H1 (cell line): Measurements from ENCODE around the gene TENT4B. TPM values are rescaled to one million over a fixed set of nuclear protein-coding genes. Genes with fewer than 3 reads are reported as not detected.

Experiments
- CTCF ChIA-PET: fragments of 300-600 bp; sonication (Branson Sonifier 250); formaldehyde crosslinking; loops from one replicate; lab custom pipeline; 2021; ENCODE audit not compliant: partially characterized antibody; lab: Charles Lee
- POLR2A ChIA-PET: fragments of 300-600 bp; sonication (Branson Sonifier 250); formaldehyde crosslinking; loops from one replicate; lab custom pipeline; 2021; ENCODE audit warnings: inconsistent platforms; ENCODE audit not compliant: partially characterized antibody; lab: Charles Lee
- DNase-seq, 2 experiments: peaks; one replicate each; pipeline versions ENCODE4 v3.0.0 to v3.0.0-alpha.2; 2010 to 2022; ENCODE audit warnings: low spot score in 2 of 2, low read depth in 1 of 2, mixed read lengths in 1 of 2
- FAIRE-seq: peaks from 2 replicates; lab custom pipeline; 2011; peaks lifted over from hg19 to GRCh38; lab: Jason Lieb, UNC
- H2AFZ ChIP-seq: 2 replicates; pipeline ENCODE4 v1.8.1; 2012; ENCODE audit warnings: low read length, inconsistent platforms
- H2AK5ac ChIP-seq: 2 replicates; pipeline ENCODE4 v1.6.1; 2013; ENCODE audit warnings: low read depth, low read length
- H2BK120ac ChIP-seq: replicated peaks from 2 replicates; pipeline ENCODE3; 2013; ENCODE audit warnings: low read depth, low read length, inconsistent platforms
- H2BK12ac ChIP-seq: 2 replicates; pipeline ENCODE4 v1.6.1; 2013; ENCODE audit warnings: low read depth, low read length
- H2BK15ac ChIP-seq: 2 replicates; pipeline ENCODE4 v1.6.1; 2013; ENCODE audit warnings: low read length
- H2BK20ac ChIP-seq: 2 replicates; pipeline ENCODE4 v1.6.1; 2013; ENCODE audit warnings: low read length
- H2BK5ac ChIP-seq: 2 replicates; pipeline ENCODE4 v1.6.1; 2013; ENCODE audit warnings: low read depth, low read length
- H3K14ac ChIP-seq: 2 replicates; pipeline ENCODE4 v1.6.1; 2013; ENCODE audit warnings: inconsistent platforms; ENCODE audit not compliant: insufficient read length
- H3K18ac ChIP-seq: 2 replicates; pipeline ENCODE4 v1.6.1; 2013; ENCODE audit warnings: low read length; ENCODE audit errors: extremely low read depth
- H3K23ac ChIP-seq: 2 replicates; pipeline ENCODE4 v1.6.1; 2013; ENCODE audit warnings: inconsistent platforms; ENCODE audit not compliant: insufficient read length
- H3K23me2 ChIP-seq: 2 replicates; pipeline ENCODE4 v1.6.1; 2013; ENCODE audit warnings: low read depth, low read length
- H3K27ac ChIP-seq: 2 replicates; pipeline ENCODE4 v1.6.1; 2011; ENCODE audit warnings: low read depth, low read length, inconsistent platforms
- H3K27me3 ChIP-seq, 4 experiments: replicated peaks in 1 of 4; 1 replicate in 1 of 4; 2 replicates in 3 of 4; pipeline versions ENCODE4 v1.6.1 to v1.8.1; 2011 to 2013; ENCODE audit warnings: low read length in 3 of 4, mild to moderate bottlenecking in 3 of 4, inconsistent platforms in 2 of 4, mixed read lengths in 2 of 4, moderate library complexity in 1 of 4; ENCODE audit not compliant: control insufficient read depth in 3 of 4, insufficient read depth in 3 of 4; ENCODE audit errors: extremely low read depth in 1 of 4
- H3K36me3 ChIP-seq, 4 experiments: 2 replicates each; pipeline versions ENCODE4 v1.6.1 to v1.8.1; 2011 to 2013; ENCODE audit warnings: mild to moderate bottlenecking in 4 of 4, low read length in 3 of 4, moderate library complexity in 2 of 4, control low read depth in 1 of 4, inconsistent platforms in 1 of 4; ENCODE audit not compliant: insufficient read depth in 4 of 4, control insufficient read depth in 2 of 4
- H3K4ac ChIP-seq: replicated peaks from 2 replicates; pipeline ENCODE3; 2013; ENCODE audit warnings: low read length, low read depth, mixed read lengths, inconsistent platforms; ENCODE audit not compliant: insufficient read length
- H3K4me1 ChIP-seq, 4 experiments: replicated peaks in 1 of 4; 1 replicate in 1 of 4; 2 replicates in 3 of 4; pipeline versions ENCODE4 v1.6.1 to v1.8.1; 2011 to 2013; ENCODE audit warnings: low read length in 3 of 4, inconsistent platforms in 2 of 4, mixed read lengths in 1 of 4; ENCODE audit not compliant: insufficient read depth in 4 of 4, control insufficient read depth in 3 of 4
- H3K4me2 ChIP-seq, 2 experiments: 2 replicates each; pipeline versions ENCODE4 v1.6.1 to v1.8.1; 2011 to 2013; ENCODE audit warnings: low read depth in 2 of 2, low read length in 2 of 2, control low read depth in 1 of 2, inconsistent platforms in 1 of 2, mild to moderate bottlenecking in 1 of 2; ENCODE audit not compliant: insufficient read depth in 1 of 2
- H3K4me3 ChIP-seq, 4 experiments: fragments of 200-600, 300-600 bp in 1 of 4; sonication (generic), shearing (Covaris generic), sonication (Bioruptor Twin) in 1 of 4; 2 replicates each; pipeline versions ENCODE4 v1.5.1 to v1.8.1; 2011 to 2016; ENCODE audit warnings: low read length in 4 of 4, low read depth in 3 of 4, control low read depth in 2 of 4, inconsistent platforms in 2 of 4, mild to moderate bottlenecking in 2 of 4, mixed read lengths in 1 of 4, moderate library complexity in 1 of 4; ENCODE audit not compliant: insufficient read depth in 2 of 4; ENCODE audit errors: extremely low read depth in 1 of 4
- H3K56ac ChIP-seq: replicated peaks from 2 replicates; pipeline ENCODE3; 2013; ENCODE audit warnings: low read depth, mild to moderate bottlenecking, mixed read lengths, low read length, inconsistent platforms; ENCODE audit not compliant: insufficient read length
- H3K79me1 ChIP-seq: 2 replicates; pipeline ENCODE4 v1.6.1; 2013; ENCODE audit warnings: low read depth, low read length, control low read depth
- H3K79me2 ChIP-seq, 2 experiments: 2 replicates each; pipeline versions ENCODE4 v1.6.1 to v1.8.1; 2012 to 2013; ENCODE audit warnings: low read length in 2 of 2, mild to moderate bottlenecking in 2 of 2, inconsistent platforms in 1 of 2; ENCODE audit not compliant: insufficient read depth in 2 of 2, control insufficient read depth in 1 of 2
- H3K9ac ChIP-seq, 4 experiments: replicated peaks in 1 of 4; 1 replicate in 1 of 4; 2 replicates in 3 of 4; pipeline versions ENCODE4 v1.6.1 to v1.8.1; 2011 to 2013; ENCODE audit warnings: low read depth in 3 of 4, low read length in 3 of 4, control low read depth in 2 of 4, mild to moderate bottlenecking in 2 of 4, moderate library complexity in 2 of 4, inconsistent platforms in 1 of 4; ENCODE audit errors: extremely low read depth in 1 of 4
- H3K9me3 ChIP-seq, 2 experiments: 2 replicates each; pipeline versions ENCODE4 v1.6.1 to v1.8.1; 2012 to 2013; ENCODE audit warnings: mild to moderate bottlenecking in 2 of 2, moderate library complexity in 2 of 2, control low read depth in 1 of 2, inconsistent platforms in 1 of 2, low read depth in 1 of 2, low read length in 1 of 2, mixed read lengths in 1 of 2; ENCODE audit not compliant: insufficient read depth in 2 of 2
- H4K20me1 ChIP-seq, 2 experiments: replicated peaks in 1 of 2; 2 replicates each; pipeline versions ENCODE3 to v1.8.1; 2011 to 2013; ENCODE audit warnings: inconsistent platforms in 2 of 2, low read length in 2 of 2, mild to moderate bottlenecking in 1 of 2; ENCODE audit not compliant: insufficient read depth in 2 of 2, control insufficient read depth in 1 of 2
- H4K5ac ChIP-seq: 2 replicates; pipeline ENCODE4 v1.6.1; 2013; ENCODE audit warnings: low read length, low read depth, mixed read lengths, inconsistent platforms; ENCODE audit not compliant: insufficient read length
- H4K8ac ChIP-seq: 2 replicates; pipeline ENCODE4 v1.8.0; 2013; ENCODE audit warnings: mild to moderate bottlenecking, moderate library complexity, low read length, inconsistent platforms; ENCODE audit not compliant: insufficient read depth; ENCODE audit errors: extremely low read depth
- H4K91ac ChIP-seq: replicated peaks from 2 replicates; pipeline ENCODE3; 2013; ENCODE audit warnings: low read length, mixed read lengths, inconsistent platforms; ENCODE audit not compliant: insufficient read length
- CBX5 ChIP-seq: fragments of 300-800, 300-1000 bp; sonication (generic); IDR thresholded peaks from 2 replicates; pipeline ENCODE4 v1.7.1; 2016; ENCODE audit warnings: antibody characterized with exemption, low read length, low read depth
- CTBP2 ChIP-seq: IDR thresholded peaks from 2 replicates; pipeline ENCODE4 v1.7.0; 2011; ENCODE audit warnings: borderline replicate concordance, mild to moderate bottlenecking, moderate library complexity, mixed read lengths, low read length; ENCODE audit not compliant: insufficient read depth, insufficient read length
- SIRT6 ChIP-seq: IDR thresholded peaks from one replicate; pipeline ENCODE4 v1.7.1; 2012; ENCODE audit warnings: low read length, inconsistent platforms
- WGBS, 2 experiments: shearing (Covaris generic) in 1 of 2; methylation state at CpG; one replicate each; pipeline versions ENCODE4 v1.1.6 to v1.1.7; 2013 to 2015; ENCODE audit warnings: low lambda C conversion rate in 2 of 2, mixed read lengths in 2 of 2, inconsistent platforms in 1 of 2, low coverage in 1 of 2, missing lambda C conversion rate in 1 of 2; ENCODE audit not compliant: insufficient replicate concordance in 2 of 2, insufficient coverage in 1 of 2, insufficient read length in 1 of 2; ENCODE audit errors: extremely low coverage in 1 of 2, missing lambda C conversion rate in 1 of 2; 5-methylcytosine and 5-hydroxymethylcytosine counted together
- polyA plus RNA-seq, 7 experiments: library from polyadenylated mRNA; depleted of rRNA in 3 of 7; stranded (reverse) in 5 of 7; unstranded in 2 of 7; fragments of >200 nt in 5 of 7; fragments of 200-250 nt in 2 of 7; gene quantifications; 1 replicate in 5 of 7; 2 replicates in 1 of 7; 4 replicates in 1 of 7; pipeline versions ENCODE4 v1.2.1 to v1.2.3, GENCODE V29; 2011 to 2013; ENCODE audit warnings: missing spikeins in 2 of 7, mixed read lengths in 2 of 7
- total RNA-seq: library from RNA; stranded (reverse); fragmentation: NEBNext Ultra II Directional; extraction: Animal tissue kit (Norgen Biotek cat#: 25700); gene quantifications from 2 replicates; pipeline ENCODE4 v1.2.1, GENCODE V29; 2021
- TF ChIP-seq, protein P1 (sequence below), 3 experiments: IDR thresholded peaks; 1 replicate in 2 of 3; 2 replicates in 1 of 3; pipeline versions ENCODE4 v1.5.1 to v1.6.1; 2011; ENCODE audit warnings: low read length in 3 of 3, mild to moderate bottlenecking in 3 of 3, inconsistent platforms in 2 of 3, low read depth in 1 of 3, moderate library complexity in 1 of 3; ENCODE audit not compliant: insufficient read depth in 1 of 3; ENCODE audit errors: control extremely low read depth in 1 of 3

Gene TENT4B
- total and polyA plus RNA-seq, 2 of the 8 experiments (the other 6 are each of a cell fraction or from before 2014, with no cell fraction given): 4.2 to 15.7 TPM

DNA sequence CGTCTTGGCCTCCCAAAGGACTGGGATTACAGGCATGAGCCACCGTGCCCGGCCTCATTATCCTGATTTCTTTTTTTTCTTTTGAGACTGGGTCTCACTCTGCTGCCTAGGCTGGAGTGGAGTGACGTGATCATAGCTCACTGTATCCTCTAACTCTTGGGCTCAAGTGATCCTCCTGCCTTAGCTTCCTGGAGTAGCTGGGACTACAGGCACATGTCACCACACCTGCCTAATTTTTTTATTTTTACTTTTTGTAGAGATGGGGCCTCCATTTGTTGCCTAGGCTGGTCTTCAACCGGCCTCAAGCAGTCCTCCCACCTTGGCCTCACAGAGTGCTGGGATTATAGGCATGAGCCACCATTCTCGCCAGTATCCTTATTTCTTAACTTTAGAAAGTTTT lies 3.5 kb downstream of the TENT4B start:
- Histone ChIP-seq H2AFZ (no peak overlapping the region), H3K4me1 (peaks cover 0 to 9% (median 7%) of the 10 kb centered on the region in 4 experiments; a peak in 5 of 7 replicates), H3K9ac (no peak overlapping the region), H3K18ac (no peak overlapping the region), H3K27me3 (no peaks in the 10 kb centered on the region), H4K5ac (no peak overlapping the region), H3K27ac (no peak overlapping the region), H3K9me3 (no peaks in the 10 kb centered on the region), H3K79me2 (peaks cover 6 to 72% of the 10 kb centered on the region in 2 experiments), H2BK20ac (no peak overlapping the region), H2AK5ac (no peak overlapping the region), H4K8ac (no peak overlapping the region), H2BK12ac (no peak overlapping the region), H2BK120ac (no peak overlapping the region), H3K36me3 (no peaks in the 10 kb centered on the region), H3K23ac (no peak overlapping the region), H2BK5ac (no peak overlapping the region), H3K23me2 (peaks cover 14% of the 10 kb centered on the region), H2BK15ac (no peak overlapping the region), H4K91ac (no peak overlapping the region), H3K4ac (no peak overlapping the region), H3K14ac (no peak overlapping the region), H3K4me3 (no peak overlapping the region), H3K4me2 (no peak overlapping the region), H3K79me1 (peaks cover 10% of the 10 kb centered on the region), H4K20me1 (peaks cover 13 to 16% of the 10 kb centered on the region in 2 experiments), H3K56ac (no peak overlapping the region)
- no peak for FAIRE-seq
- TF ChIP-seq CTBP2 (no peak), SIRT6 (no peak), CBX5 (no peak)
- TF ChIP-seq, protein P1, sequence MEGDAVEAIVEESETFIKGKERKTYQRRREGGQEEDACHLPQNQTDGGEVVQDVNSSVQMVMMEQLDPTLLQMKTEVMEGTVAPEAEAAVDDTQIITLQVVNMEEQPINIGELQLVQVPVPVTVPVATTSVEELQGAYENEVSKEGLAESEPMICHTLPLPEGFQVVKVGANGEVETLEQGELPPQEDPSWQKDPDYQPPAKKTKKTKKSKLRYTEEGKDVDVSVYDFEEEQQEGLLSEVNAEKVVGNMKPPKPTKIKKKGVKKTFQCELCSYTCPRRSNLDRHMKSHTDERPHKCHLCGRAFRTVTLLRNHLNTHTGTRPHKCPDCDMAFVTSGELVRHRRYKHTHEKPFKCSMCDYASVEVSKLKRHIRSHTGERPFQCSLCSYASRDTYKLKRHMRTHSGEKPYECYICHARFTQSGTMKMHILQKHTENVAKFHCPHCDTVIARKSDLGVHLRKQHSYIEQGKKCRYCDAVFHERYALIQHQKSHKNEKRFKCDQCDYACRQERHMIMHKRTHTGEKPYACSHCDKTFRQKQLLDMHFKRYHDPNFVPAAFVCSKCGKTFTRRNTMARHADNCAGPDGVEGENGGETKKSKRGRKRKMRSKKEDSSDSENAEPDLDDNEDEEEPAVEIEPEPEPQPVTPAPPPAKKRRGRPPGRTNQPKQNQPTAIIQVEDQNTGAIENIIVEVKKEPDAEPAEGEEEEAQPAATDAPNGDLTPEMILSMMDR (IDR thresholded peaks at IDR 0.05; ENCODE audit: control extremely low read depth in 1 of 3, insufficient read depth in 1 of 3, low read depth in 1 of 3, low read length in 3 of 3): no peak
- DNase-seq: no peak
- ChIA-PET CTCF (no interaction called here), POLR2A (no interaction called here)
- WGBS, 2 experiments: 94% methylated on average over 6 of the region's 6 CpGs; no CpG with 5 or more reads in 1 of the 2 experiments
